T-helper 1 cell treated with Interleukin-12 subunit alpha and Interleukin-12 subunit beta and Interleukin-4 antibody, amounts not matched to agents 30 μg/mL and 1 μg/mL, for 36 hours (primary cell): ENCODE measurements around the gene ACAD9.

Experiments
- H3K27ac Mint-ChIP-seq: one replicate; pipeline ENCODE4 v1.8.0; 2021; ENCODE audit warnings: mild to moderate bottlenecking, mixed read lengths
- H3K27me3 Mint-ChIP-seq: one replicate; pipeline ENCODE4 v1.8.0; 2021; ENCODE audit warnings: low read depth, mixed read lengths
- H3K36me3 Mint-ChIP-seq: one replicate; pipeline ENCODE4 v1.8.0; 2021; ENCODE audit warnings: low read depth, mixed read lengths
- H3K4me1 Mint-ChIP-seq: one replicate; pipeline ENCODE4 v1.8.0; 2021; ENCODE audit warnings: low read depth, mixed read lengths
- H3K4me3 Mint-ChIP-seq: one replicate; pipeline ENCODE4 v1.8.0; 2021; ENCODE audit warnings: mild to moderate bottlenecking, moderate library complexity, mixed read lengths
- H3K9me3 Mint-ChIP-seq: one replicate; pipeline ENCODE4 v1.8.0; 2021; ENCODE audit warnings: mixed read lengths

ACAD9 gene

GRCh38 chr3:128929364-128929763, 49.9 kb downstream of the ACAD9 start:
- H3K4me3 Mint-ChIP-seq = no peak overlapping the region
- peaks cover 1% of the 10 kb centered on the region for H3K4me1 Mint-ChIP-seq
- H3K27me3 Mint-ChIP-seq = peaks cover 13% of the 10 kb centered on the region
- H3K36me3 Mint-ChIP-seq = peaks cover 12% of the 10 kb centered on the region
- no peak overlapping the region for H3K27ac Mint-ChIP-seq
- peaks cover 24% of the 10 kb centered on the region for H3K9me3 Mint-ChIP-seq

GRCh38 chr3:128931046-128931445, 51.6 kb downstream of the ACAD9 start:
- H3K4me3 Mint-ChIP-seq = no peak overlapping the region
- H3K9me3 Mint-ChIP-seq = peaks cover 11% of the 10 kb centered on the region
- H3K4me1 Mint-ChIP-seq = no peaks in the 10 kb centered on the region
- no peak overlapping the region for H3K27ac Mint-ChIP-seq
- H3K27me3 Mint-ChIP-seq = peaks cover 13% of the 10 kb centered on the region
- H3K36me3 Mint-ChIP-seq = no peaks in the 10 kb centered on the region

- Mint-ChIP-seq H3K27me3 (peaks cover 4% of the 10 kb centered on the region), H3K36me3 (no peaks in the 10 kb centered on the region), H3K4me3 (no peak overlapping the region), H3K9me3 (no peaks in the 10 kb centered on the region), H3K27ac (no peak overlapping the region), H3K4me1 (no peaks in the 10 kb centered on the region)
These were observed 53.2 kb downstream of the ACAD9 start for GRCh38 chr3:128932516-128933212.

- H3K27ac Mint-ChIP-seq = no peak overlapping the region
- peaks cover 4% of the 10 kb centered on the region for H3K27me3 Mint-ChIP-seq
- H3K9me3 Mint-ChIP-seq = no peaks in the 10 kb centered on the region
- H3K36me3 Mint-ChIP-seq = no peaks in the 10 kb centered on the region
- no peaks in the 10 kb centered on the region for H3K4me1 Mint-ChIP-seq
- no peak overlapping the region for H3K4me3 Mint-ChIP-seq
These were observed 53.9 kb downstream of the ACAD9 start for GRCh38 chr3:128933213-128933921.

- no peaks in the 10 kb centered on the region for H3K9me3 Mint-ChIP-seq
- H3K27me3 Mint-ChIP-seq = peaks cover 4% of the 10 kb centered on the region
- no peak overlapping the region for H3K4me3 Mint-ChIP-seq
- no peaks in the 10 kb centered on the region for H3K4me1 Mint-ChIP-seq
- H3K27ac Mint-ChIP-seq = no peak overlapping the region
- H3K36me3 Mint-ChIP-seq = no peaks in the 10 kb centered on the region
These were observed 54.5 kb downstream of the ACAD9 start for GRCh38 chr3:128933922-128934253.

- no peak overlapping the region for H3K4me3 Mint-ChIP-seq
- no peaks in the 10 kb centered on the region for H3K4me1 Mint-ChIP-seq
- H3K27ac Mint-ChIP-seq = no peak overlapping the region
- no peaks in the 10 kb centered on the region for H3K9me3 Mint-ChIP-seq
- H3K27me3 Mint-ChIP-seq = peaks cover 13% of the 10 kb centered on the region
- no peaks in the 10 kb centered on the region for H3K36me3 Mint-ChIP-seq
These were observed 56.5 kb downstream of the ACAD9 start for GRCh38 chr3:128935922-128936321.

- H3K27me3 Mint-ChIP-seq = peaks cover 13% of the 10 kb centered on the region
- H3K36me3 Mint-ChIP-seq = no peaks in the 10 kb centered on the region
- H3K4me1 Mint-ChIP-seq = no peaks in the 10 kb centered on the region
- no peak overlapping the region for H3K4me3 Mint-ChIP-seq
- no peaks in the 10 kb centered on the region for H3K9me3 Mint-ChIP-seq
- no peak overlapping the region for H3K27ac Mint-ChIP-seq
These were observed 56.9 kb downstream of the ACAD9 start for GRCh38 chr3:128936341-128936740.

GRCh38 chr3:128940252-128940651, 60.8 kb downstream of the ACAD9 start:
- H3K27ac Mint-ChIP-seq = no peak overlapping the region
- H3K4me3 Mint-ChIP-seq = no peak overlapping the region
- no peaks in the 10 kb centered on the region for H3K4me1 Mint-ChIP-seq
- H3K36me3 Mint-ChIP-seq = no peaks in the 10 kb centered on the region
- H3K27me3 Mint-ChIP-seq = peaks cover 8% of the 10 kb centered on the region
- H3K9me3 Mint-ChIP-seq = no peaks in the 10 kb centered on the region

GRCh38 chr3:128942161-128942952, 62.9 kb downstream of the ACAD9 start:
- peaks cover 8% of the 10 kb centered on the region for H3K27me3 Mint-ChIP-seq
- H3K4me1 Mint-ChIP-seq = no peaks in the 10 kb centered on the region
- H3K27ac Mint-ChIP-seq = no peak overlapping the region
- H3K4me3 Mint-ChIP-seq = no peak overlapping the region
- H3K36me3 Mint-ChIP-seq = no peaks in the 10 kb centered on the region
- no peaks in the 10 kb centered on the region for H3K9me3 Mint-ChIP-seq

- Mint-ChIP-seq H3K4me3 (no peak overlapping the region), H3K4me1 (no peaks in the 10 kb centered on the region), H3K27ac (no peak overlapping the region), H3K9me3 (no peaks in the 10 kb centered on the region), H3K27me3 (peaks cover 5% of the 10 kb centered on the region), H3K36me3 (no peaks in the 10 kb centered on the region)
These were observed 65.8 kb downstream of the ACAD9 start for GRCh38 chr3:128945041-128945877.

GRCh38 chr3:128945878-128946175, 66.4 kb downstream of the ACAD9 start:
- H3K27ac Mint-ChIP-seq = no peak overlapping the region
- no peaks in the 10 kb centered on the region for H3K4me1 Mint-ChIP-seq
- H3K36me3 Mint-ChIP-seq = no peaks in the 10 kb centered on the region
- no peak overlapping the region for H3K4me3 Mint-ChIP-seq
- peaks cover 2% of the 10 kb centered on the region for H3K27me3 Mint-ChIP-seq
- H3K9me3 Mint-ChIP-seq = no peaks in the 10 kb centered on the region

GRCh38 chr3:128946411-128946810, 67.0 kb downstream of the ACAD9 start:
- Mint-ChIP-seq H3K27me3 (peaks cover 6% of the 10 kb centered on the region), H3K27ac (no peak overlapping the region), H3K4me3 (no peak overlapping the region), H3K9me3 (no peaks in the 10 kb centered on the region), H3K36me3 (no peaks in the 10 kb centered on the region), H3K4me1 (no peaks in the 10 kb centered on the region)

GRCh38 chr3:128949158-128949557, 69.7 kb downstream of the ACAD9 start:
- H3K36me3 Mint-ChIP-seq = no peaks in the 10 kb centered on the region

GRCh38 chr3:128950223-128950938, 71.0 kb downstream of the ACAD9 start:
- Mint-ChIP-seq H3K9me3 (no peaks in the 10 kb centered on the region), H3K27ac (no peak overlapping the region), H3K4me1 (no peaks in the 10 kb centered on the region), H3K4me3 (no peak overlapping the region), H3K36me3 (no peaks in the 10 kb centered on the region), H3K27me3 (peaks cover 13% of the 10 kb centered on the region)

More at GRCh38 chr3:128949158-128949557, 69.7 kb downstream of the ACAD9 start:
- Mint-ChIP-seq H3K4me1 (no peaks in the 10 kb centered on the region), H3K27ac (no peak overlapping the region), H3K9me3 (no peaks in the 10 kb centered on the region), H3K4me3 (no peak overlapping the region), H3K27me3 (peaks cover 13% of the 10 kb centered on the region)
